Heart left ventricle (tissue), 16 donors: ENCODE results near the gene FAM120C. TPM values are rescaled to one million over a fixed set of nuclear protein-coding genes. Genes with fewer than 3 reads are reported as not detected.

Source experiments
- ATAC-seq, 4 donors: fragments of 200-7000 bp; cut with Tn5 transposase; one replicate each; pipeline ENCODE4 v1.9.1; 2020 to 2022; ENCODE audit warnings: moderate library complexity in 4 of 4, mild to moderate bottlenecking in 3 of 4, moderate number of reproducible peaks in 1 of 4
- DNase-seq, 5 donors: peaks; one replicate each; pipeline ENCODE4 v3.0.0-alpha.2; 2020
- H3K27ac ChIP-seq, 12 donors: fragments of 200-600 bp; sonication (generic) in 4 of 12; one replicate each; pipeline versions ENCODE4 v1.5.0 to v1.8.0; 2016 to 2022; ENCODE audit warnings: mild to moderate bottlenecking in 2 of 12
- H3K27me3 ChIP-seq, 9 donors: fragments of 200-600 bp; sonication (generic) in 2 of 9; one replicate each; pipeline versions ENCODE4 v1.5.1 to v1.8.0; 2016 to 2022; ENCODE audit warnings: mild to moderate bottlenecking in 3 of 9
- H3K36me3 ChIP-seq, 9 donors: fragments of 200-600 bp; sonication (generic) in 2 of 9; one replicate each; pipeline versions ENCODE4 v1.5.0 to v1.8.0; 2018 to 2022; ENCODE audit warnings: mild to moderate bottlenecking in 2 of 9
- H3K4me1 ChIP-seq, 12 donors: fragments of 200-600 bp; sonication (generic) in 4 of 12; one replicate each; pipeline versions ENCODE4 v1.5.0 to v1.8.0; 2016 to 2022; ENCODE audit warnings: mild to moderate bottlenecking in 3 of 12
- H3K4me3 ChIP-seq, 12 donors: fragments of 200-600 bp; sonication (generic) in 4 of 12; one replicate each; pipeline versions ENCODE4 v1.5.0 to v1.8.0; 2017 to 2022; ENCODE audit warnings: mild to moderate bottlenecking in 9 of 12, moderate library complexity in 4 of 12
- H3K9me3 ChIP-seq, 12 donors: fragments of 200-600 bp; sonication (generic) in 4 of 12; one replicate each; pipeline versions ENCODE4 v1.5.0 to v1.8.0; 2016 to 2022; ENCODE audit warnings: mild to moderate bottlenecking in 1 of 12
- POLR2A ChIP-seq, 2 donors: fragments of 450-650 bp; IDR thresholded peaks; one replicate each; pipeline ENCODE4 v1.6.1; 2017; ENCODE audit warnings: antibody characterized with exemption in 2 of 2, mild to moderate bottlenecking in 2 of 2, moderate library complexity in 2 of 2
- WGBS, 4 donors: extraction: QIAGEN DNeasy Blood & Tissue Kit in 2 of 4; methylation state at CpG; one replicate each; pipeline versions ENCODE4 v1.1.5 to v1.1.7; 2013 to 2018; 5-methylcytosine and 5-hydroxymethylcytosine counted together
- intact Hi-C, 10 donors: fragments of 100-400 bp; cut with DNase I; formaldehyde crosslinking; loops; one replicate each; pipeline versions ENCODE4 v1.11.1 to v1.14.2; 2022
- polyA plus RNA-seq, 2 donors: library from polyadenylated mRNA; stranded (reverse); fragments of 200-250 nt; gene quantifications; one replicate each; pipeline ENCODE4 v1.2.3, GENCODE V29; 2013
- total RNA-seq, 9 donors: library from RNA; depleted of rRNA in 2 of 9; stranded (reverse); fragments of >200 nt in 2 of 9; fragmentation: NEBNext Ultra II Directional in 3 of 9; extraction: Animal tissue kit (Norgen Biotek cat#: 25700) in 3 of 9; gene quantifications; one replicate each; pipeline versions ENCODE4 v1.1.0 to v1.2.4, GENCODE V29; 2016 to 2023
- TF ChIP-seq, protein P1 (sequence below), 12 donors: fragments of 200-600 bp; sonication (generic) in 4 of 12; IDR thresholded peaks; one replicate each; pipeline versions ENCODE4 v1.5.0 to v1.8.0; 2018 to 2022; ENCODE audit warnings: antibody characterized with exemption in 12 of 12, mild to moderate bottlenecking in 5 of 12
- donor health status: ischemic (EF 13 %, LVEDD 7.1; RV severe dilation, severe dysfunction).
- donor health status: healthy with polysubstance abuse.
- donor health status: DM: no; HTN: yes; CAD: no.
- donor health status: DM: no; HTN: no; CAD: no.
- donor health status: ischemic (EF 25% LVEDD 6.9; RV normal size, moderate dysfunction).
- donor health status: ischemic (EF 25% LVEDD 5.7; RV mildly dilated, moderate dysfunction).
- donor health status: healthy.
- donor health status: DM: yes; HTN: yes; CAD: no.
- donor health status: ischemic (EF 35%, LVEDD 5.7; RV mildly dilated, moderate dysfunction).
- donor health status: nonischemic (EF 11% LVEDD 7.7; RV severe dilation, severe dysfunction).
- donor health status: DM: yes; HTN: yes; CAD: no.
- donor health status: PGD.
- donor health status: ischemic (EF 29% LVEDD 5.4; RV normal size, mild dysfunction).
- donor health status: nonischemic (EF 23%, LVEDD 6.1; RV moderate dilation, normal function).

Gene FAM120C
- total and polyA plus RNA-seq, 11 donors: 2.1 to 8.8 (median 5.8) TPM

DNA sequence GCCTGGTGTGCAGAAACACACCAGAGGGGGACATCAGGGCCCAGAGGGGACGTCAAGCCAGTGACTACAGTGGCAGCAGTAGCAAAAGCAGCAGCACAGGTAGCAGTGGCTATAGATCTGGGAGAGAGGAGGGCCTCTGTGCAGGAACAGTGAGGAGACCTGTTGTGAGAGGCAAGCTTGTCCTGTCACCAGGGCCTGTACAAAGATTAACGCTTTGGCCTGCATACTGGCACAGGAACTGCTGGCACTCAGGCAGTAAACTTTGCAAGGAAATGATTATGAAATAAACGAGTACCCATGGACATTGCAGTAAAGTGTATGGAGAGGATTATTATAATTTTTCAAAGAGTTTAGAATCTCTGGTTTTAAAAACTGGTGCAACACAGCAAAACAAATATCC lies 133.3 kb downstream of the FAM120C start:
- intact Hi-C loops: loop anchor here in 4 of 10 donors (10.0 kb wide), 4 partner anchors 135 to 1115 kb away; partner anchors contain the start of genes HUWE1 (in 2 of the 4), APEX2 (in 1 of the 4) and FAM120C (in 1 of the 4)
- ATAC-seq: peak; percentile 47 to 72 (median 66)

GRCh38 chrX:54048412-54048811 lies 134.6 kb downstream of the FAM120C start:
- intact Hi-C loops: loop anchor here in 4 of 10 donors (10.0 kb wide), 4 partner anchors 136 to 1116 kb away; partner anchors contain the start of genes HUWE1 (in 2 of the 4), APEX2 (in 1 of the 4) and FAM120C (in 1 of the 4)
- Histone ChIP-seq H3K27me3 (no peaks in the 10 kb centered on the region), H3K9me3 (peaks cover 0 to 4% (median 0%) of the 10 kb centered on the region in 12 donors), H3K36me3 (no peaks in the 10 kb centered on the region), H3K4me3 (no peak overlapping the region), H3K4me1 (peaks cover 0 to 6% (median 0%) of the 10 kb centered on the region in 12 donors), H3K27ac (no peak overlapping the region)
- DNase-seq (no peak), ATAC-seq (no peak)
- WGBS, 4 donors: 70 to 91% (median 86%) methylated on average over 1 of the region's 1 CpG
- no peak for TF ChIP-seq POLR2A (IDR thresholded peaks at IDR 0.05)
- TF ChIP-seq, protein P1, sequence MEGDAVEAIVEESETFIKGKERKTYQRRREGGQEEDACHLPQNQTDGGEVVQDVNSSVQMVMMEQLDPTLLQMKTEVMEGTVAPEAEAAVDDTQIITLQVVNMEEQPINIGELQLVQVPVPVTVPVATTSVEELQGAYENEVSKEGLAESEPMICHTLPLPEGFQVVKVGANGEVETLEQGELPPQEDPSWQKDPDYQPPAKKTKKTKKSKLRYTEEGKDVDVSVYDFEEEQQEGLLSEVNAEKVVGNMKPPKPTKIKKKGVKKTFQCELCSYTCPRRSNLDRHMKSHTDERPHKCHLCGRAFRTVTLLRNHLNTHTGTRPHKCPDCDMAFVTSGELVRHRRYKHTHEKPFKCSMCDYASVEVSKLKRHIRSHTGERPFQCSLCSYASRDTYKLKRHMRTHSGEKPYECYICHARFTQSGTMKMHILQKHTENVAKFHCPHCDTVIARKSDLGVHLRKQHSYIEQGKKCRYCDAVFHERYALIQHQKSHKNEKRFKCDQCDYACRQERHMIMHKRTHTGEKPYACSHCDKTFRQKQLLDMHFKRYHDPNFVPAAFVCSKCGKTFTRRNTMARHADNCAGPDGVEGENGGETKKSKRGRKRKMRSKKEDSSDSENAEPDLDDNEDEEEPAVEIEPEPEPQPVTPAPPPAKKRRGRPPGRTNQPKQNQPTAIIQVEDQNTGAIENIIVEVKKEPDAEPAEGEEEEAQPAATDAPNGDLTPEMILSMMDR (IDR thresholded peaks at IDR 0.05): no peak

More for the DNA sequence above, 133.3 kb downstream of the FAM120C start:
- no peaks in the 10 kb centered on the region for H3K27me3 ChIP-seq
- no peak overlapping the region for H3K4me3 ChIP-seq
- no peak for TF ChIP-seq POLR2A (IDR thresholded peaks at IDR 0.05)
- TF ChIP-seq, protein P1 (IDR thresholded peaks at IDR 0.05): no peak
- H3K36me3 ChIP-seq: no peaks in the 10 kb centered on the region
- H3K27ac ChIP-seq: no peak overlapping the region
- H3K4me1 ChIP-seq: peaks cover 0 to 5% (median 0%) of the 10 kb centered on the region in 12 donors
- DNase-seq: no peak
- WGBS, 4 donors: 26 to 55% (median 37%) methylated on average over 3 of the region's 3 CpGs
- peaks cover 0 to 4% (median 0%) of the 10 kb centered on the region in 12 donors for H3K9me3 ChIP-seq

- TF ChIP-seq, protein P1 (IDR thresholded peaks at IDR 0.05): no peak
- Histone ChIP-seq H3K9me3 (no peaks in the 10 kb centered on the region), H3K4me1 (peaks cover 0 to 6% (median 0%) of the 10 kb centered on the region in 12 donors), H3K4me3 (no peak overlapping the region), H3K27me3 (no peaks in the 10 kb centered on the region), H3K27ac (peak overlapping the region in 4 of 12 donors; percentile 93 to 96 (median 96)), H3K36me3 (peaks cover 0 to 13% (median 12%) of the 10 kb centered on the region in 9 donors)
- ATAC-seq (no peak), DNase-seq (no peak)
- intact Hi-C loops: loop anchor here in 4 of 10 donors (2.0 to 10.0 kb wide), 5 partner anchors 137 to 1119 kb away; partner anchors contain the start of genes FAM120C (in 2 of the 4), HUWE1 (in 2 of the 4) and APEX2 (in 1 of the 4)
- 82 to 95% (median 90%) methylated on average over 12 of the region's 12 CpGs for WGBS, 4 donors
Observed at GRCh38 chrX:54045563-54046228, 137.4 kb downstream of the FAM120C start.

GRCh38 chrX:54044877-54045338 lies 138.1 kb downstream of the FAM120C start:
- Histone ChIP-seq H3K4me3 (peak overlapping the region; percentile 10 to 98 (median 79)), H3K27ac (peak overlapping the region; percentile 76 to 99 (median 95)), H3K9me3 (no peaks in the 10 kb centered on the region), H3K36me3 (peaks cover 0 to 21% (median 13%) of the 10 kb centered on the region in 9 donors), H3K27me3 (no peaks in the 10 kb centered on the region), H3K4me1 (peaks cover 0 to 6% (median 0%) of the 10 kb centered on the region in 12 donors)
- DNase-seq (no peak), ATAC-seq (peak in 3 of 4 donors; percentile 0 to 16 (median 2))
- WGBS, 4 donors: 6 to 74% (median 26%) methylated on average over 8 to 10 of the region's 10 CpGs
- intact Hi-C loops: loop anchor here in 6 of 10 donors (2.0 to 10.0 kb wide), 7 partner anchors 137 to 1120 kb away; partner anchors contain the start of genes FAM120C (in 4 of the 6), HUWE1 (in 2 of the 6), APEX2 (in 1 of the 6) and MAGED2 (in 1 of the 6)
- TF ChIP-seq POLR2A (IDR thresholded peaks at IDR 0.05): no peak
- TF ChIP-seq, protein P1 (IDR thresholded peaks at IDR 0.05): no peak
